GM21619 (cell line): ENCODE measurements around the gene CIITA.

Experiments
- ATAC-seq: cut with Tn5 transposase; IDR thresholded peaks from one replicate; pipeline ENCODE4 v1.9.1; 2021; ENCODE audit not compliant: unreplicated experiment

Gene CIITA

GRCh38 chr16:10934325-10935107 is 57.5 kb downstream of the CIITA start:
- ATAC-seq: no peak

- ATAC-seq: no peak
Observed at GRCh38 chr16:10935226-10935915, 58.4 kb downstream of the CIITA start.

- ATAC-seq: no peak
Observed at GRCh38 chr16:10936272-10936984, 59.4 kb downstream of the CIITA start.

GRCh38 chr16:10937068-10937859 is 60.3 kb downstream of the CIITA start:
- no peak for ATAC-seq

- ATAC-seq: no peak
Observed at GRCh38 chr16:10938321-10938720, 61.3 kb downstream of the CIITA start.

- ATAC-seq: no peak
Observed at GRCh38 chr16:10938796-10939648, 62.0 kb downstream of the CIITA start.

- ATAC-seq: no peak
Observed at GRCh38 chr16:10939649-10940234, 62.7 kb downstream of the CIITA start.

GRCh38 chr16:10940501-10941079 is 63.6 kb downstream of the CIITA start:
- no peak for ATAC-seq

- ATAC-seq: no peak
Observed at GRCh38 chr16:10941127-10941933, 64.3 kb downstream of the CIITA start.

GRCh38 chr16:10941935-10942351 is 64.9 kb downstream of the CIITA start:
- ATAC-seq: peak; percentile 10

- ATAC-seq: peak; percentile 47
Observed at GRCh38 chr16:10942352-10943063, 65.5 kb downstream of the CIITA start, which contains the start of gene DEXI. DEXI (minus strand) TSS chr16:10942468; CDS start chr16:10942005, 463 bp downstream.

- ATAC-seq: no peak
Observed at GRCh38 chr16:10943064-10943353, 66.0 kb downstream of the CIITA start.

- peak; percentile 65 for ATAC-seq
Observed at GRCh38 chr16:10944249-10945064, 67.5 kb downstream of the CIITA start, which contains the start of gene CLEC16A. CLEC16A (plus strand) TSS chr16:10944564; CDS start chr16:10944718, 154 bp downstream.

GRCh38 chr16:10945065-10945787 is 68.2 kb downstream of the CIITA start:
- no peak for ATAC-seq

GRCh38 chr16:10946308-10946707 is 69.3 kb downstream of the CIITA start:
- ATAC-seq: no peak

GRCh38 chr16:10947211-10947787 is 70.3 kb downstream of the CIITA start:
- no peak for ATAC-seq
